ENCODE measurements around the gene ABHD5. TPM values are rescaled to one million over a fixed set of nuclear protein-coding genes. Genes with fewer than 3 reads are reported as not detected.

Gene ABHD5
- polyA plus RNA-seq, 1 donor from 2014 or later, result 7.4 TPM

Other genes starting within 250 kb of the ABHD5 start
- gene ANO10, start 68.9 kb upstream of the ABHD5 start, polyA plus RNA-seq, result 5.8 TPM